Measurements from ENCODE around the gene KRTAP4-8. TPM values are rescaled to one million over a fixed set of nuclear protein-coding genes. Genes with fewer than 3 reads are reported as not detected.
"Not testable (repeated sequence)": the region's sequence is repeated elsewhere in the genome, so short reads cannot be mapped to it uniquely, and the experiment has no call there.

Gene KRTAP4-8
- total RNA-seq, 4 donors from 2014 or later = not detected

- no peaks in the 10 kb centered on the region for H3K27me3 ChIP-seq
- H3K36me3 ChIP-seq = no peaks in the 10 kb centered on the region
- H3K27ac ChIP-seq = no peak overlapping the region
- no peaks in the 10 kb centered on the region for H3K9me3 ChIP-seq
- DNase-seq = no peak
- H3K4me1 ChIP-seq = peaks cover 0 to 3% of the 10 kb centered on the region in 2 donors
- intact Hi-C loops (cut with DNase I; ENCODE audit: low total_unique reads) = no loop called here
- TF ChIP-seq, protein P1, sequence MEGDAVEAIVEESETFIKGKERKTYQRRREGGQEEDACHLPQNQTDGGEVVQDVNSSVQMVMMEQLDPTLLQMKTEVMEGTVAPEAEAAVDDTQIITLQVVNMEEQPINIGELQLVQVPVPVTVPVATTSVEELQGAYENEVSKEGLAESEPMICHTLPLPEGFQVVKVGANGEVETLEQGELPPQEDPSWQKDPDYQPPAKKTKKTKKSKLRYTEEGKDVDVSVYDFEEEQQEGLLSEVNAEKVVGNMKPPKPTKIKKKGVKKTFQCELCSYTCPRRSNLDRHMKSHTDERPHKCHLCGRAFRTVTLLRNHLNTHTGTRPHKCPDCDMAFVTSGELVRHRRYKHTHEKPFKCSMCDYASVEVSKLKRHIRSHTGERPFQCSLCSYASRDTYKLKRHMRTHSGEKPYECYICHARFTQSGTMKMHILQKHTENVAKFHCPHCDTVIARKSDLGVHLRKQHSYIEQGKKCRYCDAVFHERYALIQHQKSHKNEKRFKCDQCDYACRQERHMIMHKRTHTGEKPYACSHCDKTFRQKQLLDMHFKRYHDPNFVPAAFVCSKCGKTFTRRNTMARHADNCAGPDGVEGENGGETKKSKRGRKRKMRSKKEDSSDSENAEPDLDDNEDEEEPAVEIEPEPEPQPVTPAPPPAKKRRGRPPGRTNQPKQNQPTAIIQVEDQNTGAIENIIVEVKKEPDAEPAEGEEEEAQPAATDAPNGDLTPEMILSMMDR (IDR thresholded peaks at IDR 0.05) = no peak
- TF ChIP-seq POLR2A (IDR thresholded peaks at IDR 0.05) = no peak
- no peak overlapping the region for H3K4me3 ChIP-seq
These were observed 30.7 kb downstream of the KRTAP4-8 start for GRCh38 chr17:41067281-41067680.

GRCh38 chr17:41065829-41066624 lies 31.9 kb downstream of the KRTAP4-8 start, which contains the start of gene KRTAP2-4:
TSS of gene KRTAP2-4 (minus strand) at chr17:41065879. CDS start at chr17:41065845, 34 bp downstream.
- H3K9me3 ChIP-seq = no peaks in the 10 kb centered on the region
- intact Hi-C loops (cut with DNase I; ENCODE audit: low total_unique reads) = no loop called here
- H3K27me3 ChIP-seq = no peaks in the 10 kb centered on the region
- no peak for DNase-seq
- H3K4me1 ChIP-seq = peaks cover 0 to 8% of the 10 kb centered on the region in 2 donors
- no peaks in the 10 kb centered on the region for H3K36me3 ChIP-seq
- H3K4me3 ChIP-seq = no peak within 1 kb of the TSS
- no peak within 1 kb of the TSS for H3K27ac ChIP-seq
- TF ChIP-seq, protein P1 (IDR thresholded peaks at IDR 0.05) = no peak
- no peak for TF ChIP-seq POLR2A (IDR thresholded peaks at IDR 0.05)

DNA sequence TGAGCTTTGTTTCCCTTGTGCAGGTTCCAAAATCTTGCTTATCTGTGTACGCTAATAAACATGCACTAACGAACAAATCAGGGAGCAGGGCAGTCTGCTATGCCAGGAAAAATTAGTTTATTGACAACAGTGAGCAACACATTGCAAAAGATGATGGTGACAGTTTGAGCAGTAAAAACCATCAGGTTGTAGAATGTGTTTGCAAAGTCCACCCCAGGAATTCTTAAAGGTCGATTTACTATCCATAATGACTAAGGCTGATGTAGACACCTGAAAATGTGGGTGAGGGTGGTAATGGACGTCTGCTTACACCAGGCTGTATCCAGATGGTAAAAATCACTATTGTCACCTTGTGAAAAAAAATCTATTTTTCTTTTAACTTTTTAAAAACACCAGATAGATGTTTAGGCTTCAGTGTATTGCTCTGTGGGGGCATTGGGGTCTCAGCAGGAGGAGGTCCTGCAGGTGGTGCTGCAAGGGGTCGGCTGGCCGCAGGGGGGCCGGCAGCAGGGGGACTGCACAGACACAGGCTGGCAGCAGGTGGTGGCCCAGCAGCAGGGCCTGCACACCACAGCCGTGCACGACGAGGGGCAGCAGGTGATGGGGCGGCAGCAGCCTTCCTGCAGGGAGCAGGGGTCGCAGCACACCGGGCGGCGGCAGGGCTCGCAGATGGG lies 32.8 kb downstream of the KRTAP4-8 start:
- H3K4me3 ChIP-seq; intact Hi-C loops (cut with DNase I; ENCODE audit: low total_unique reads); H3K27me3 ChIP-seq; DNase-seq; H3K9me3 ChIP-seq; H3K36me3 ChIP-seq; H3K27ac ChIP-seq; H3K4me1 ChIP-seq: not testable (repeated sequence)

GRCh38 chr17:41064301-41064700 lies 33.6 kb downstream of the KRTAP4-8 start:
- H3K4me3 ChIP-seq = no peak overlapping the region
- H3K9me3 ChIP-seq = no peaks in the 10 kb centered on the region
- no peaks in the 10 kb centered on the region for H3K27me3 ChIP-seq
- H3K27ac ChIP-seq = no peak overlapping the region
- intact Hi-C loops (cut with DNase I; ENCODE audit: low total_unique reads) = no loop called here
- H3K4me1 ChIP-seq = peaks cover 0 to 8% of the 10 kb centered on the region in 2 donors
- no peaks in the 10 kb centered on the region for H3K36me3 ChIP-seq
- TF ChIP-seq POLR2A (IDR thresholded peaks at IDR 0.05) = no peak
- TF ChIP-seq, protein P1 (IDR thresholded peaks at IDR 0.05) = no peak
- DNase-seq = no peak

DNA sequence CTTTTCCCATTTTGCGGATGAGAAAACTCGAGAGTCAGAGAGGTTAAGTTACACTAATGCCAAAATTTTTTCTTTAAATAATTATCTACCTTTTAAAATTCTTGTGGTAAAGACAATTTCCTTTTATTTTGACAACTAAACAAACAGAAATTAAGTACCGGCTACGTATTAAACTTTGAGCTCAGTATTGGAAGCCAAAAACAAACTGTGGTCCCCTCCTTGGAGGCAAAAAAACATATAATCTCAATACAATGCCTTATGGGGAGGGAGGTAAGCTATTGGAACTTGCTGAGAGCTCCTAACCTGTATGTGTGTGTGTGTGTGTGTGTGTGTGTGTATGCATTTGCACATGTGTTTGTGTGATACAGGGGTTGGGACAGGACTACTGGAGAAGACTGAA lies 34.5 kb downstream of the KRTAP4-8 start:
- H3K27ac ChIP-seq = no peak overlapping the region
- TF ChIP-seq POLR2A (IDR thresholded peaks at IDR 0.05) = no peak
- TF ChIP-seq, protein P1 (IDR thresholded peaks at IDR 0.05) = no peak
- no peaks in the 10 kb centered on the region for H3K27me3 ChIP-seq
- no peak for DNase-seq
- intact Hi-C loops (cut with DNase I; ENCODE audit: low total_unique reads) = no loop called here
- H3K4me3 ChIP-seq = no peak overlapping the region
- H3K9me3 ChIP-seq = no peaks in the 10 kb centered on the region
- peaks cover 0 to 8% of the 10 kb centered on the region in 2 donors for H3K4me1 ChIP-seq
- no peaks in the 10 kb centered on the region for H3K36me3 ChIP-seq

Data from uterus (tissue), 4 donors.